Keratinocyte (primary cell): ENCODE results near the gene SLC7A11. TPM values are rescaled to one million over a fixed set of nuclear protein-coding genes. Genes with fewer than 3 reads are reported as not detected.

ENCODE experiments used
- DNase-seq: peaks from one replicate; pipeline ENCODE4 v3.0.0-alpha.2; 2011; ENCODE audit warnings: low read depth, missing footprints, low spot score
- FAIRE-seq: peaks from 2 replicates; lab custom pipeline; 2011; peaks lifted over from hg19 to GRCh38; lab: Jason Lieb, UNC
- H2AFZ ChIP-seq: 2 replicates; pipeline ENCODE4 v1.6.0; 2012; ENCODE audit warnings: low read length, control low read depth, inconsistent platforms; ENCODE audit not compliant: control insufficient read depth
- H3K27ac ChIP-seq: 2 replicates; pipeline ENCODE4 v1.5.1; 2011; ENCODE audit warnings: low read length; ENCODE audit not compliant: control insufficient read depth, insufficient read depth
- H3K27me3 ChIP-seq: 3 replicates; pipeline ENCODE4 v1.6.0; 2011; ENCODE audit warnings: low read length; ENCODE audit not compliant: control insufficient read depth, insufficient read depth; ENCODE audit errors: extremely low read depth
- H3K36me3 ChIP-seq, 2 experiments: 2 replicates in 1 of 2; 3 replicates in 1 of 2; pipeline ENCODE4 v1.5.1; 2011; ENCODE audit warnings: low read length in 2 of 2, mild to moderate bottlenecking in 1 of 2; ENCODE audit not compliant: control insufficient read depth in 2 of 2, insufficient read depth in 2 of 2; ENCODE audit errors: extremely low read depth in 1 of 2
- H3K4me1 ChIP-seq: 3 replicates; pipeline ENCODE4 v1.5.1; 2011; ENCODE audit warnings: low read length; ENCODE audit not compliant: control insufficient read depth, insufficient read depth; ENCODE audit errors: extremely low read depth
- H3K4me2 ChIP-seq: 3 replicates; pipeline ENCODE4 v1.6.0; 2011; ENCODE audit warnings: low read depth, low read length; ENCODE audit not compliant: control insufficient read depth, insufficient read depth; ENCODE audit errors: extremely low read depth
- H3K4me3 ChIP-seq, 3 experiments: fragments of 200-600 bp in 1 of 3; sonication (generic) in 1 of 3; 2 replicates in 2 of 3; 3 replicates in 1 of 3; pipeline ENCODE4 v1.5.1; 2011 to 2016; ENCODE audit warnings: low read length in 3 of 3, mild to moderate bottlenecking in 3 of 3, control low read depth in 2 of 3, inconsistent platforms in 1 of 3, low read depth in 1 of 3, mixed read lengths in 1 of 3, mixed run types in 1 of 3, moderate library complexity in 1 of 3; ENCODE audit not compliant: control insufficient read depth in 2 of 3, insufficient read depth in 2 of 3; ENCODE audit errors: extremely low read depth in 1 of 3
- H3K79me2 ChIP-seq: 2 replicates; pipeline ENCODE4 v1.6.0; 2012; ENCODE audit warnings: low read length; ENCODE audit not compliant: control insufficient read depth, insufficient read depth
- H3K9ac ChIP-seq: 3 replicates; pipeline ENCODE4 v1.6.0; 2011; ENCODE audit warnings: low read length; ENCODE audit not compliant: control insufficient read depth, insufficient read depth; ENCODE audit errors: extremely low read depth
- H3K9me1 ChIP-seq: 3 replicates; pipeline ENCODE4 v1.6.0; 2011; ENCODE audit warnings: low read length; ENCODE audit not compliant: control insufficient read depth, insufficient read depth; ENCODE audit errors: extremely low read depth
- H3K9me3 ChIP-seq: 2 replicates; pipeline ENCODE4 v1.5.1; 2012; ENCODE audit warnings: low read depth, low read length; ENCODE audit not compliant: control insufficient read depth
- H4K20me1 ChIP-seq: 3 replicates; pipeline ENCODE4 v1.6.0; 2011; ENCODE audit warnings: low read length; ENCODE audit not compliant: control insufficient read depth, insufficient read depth; ENCODE audit errors: extremely low read depth
- EZH2 ChIP-seq: IDR thresholded peaks from one replicate; pipeline ENCODE4 v1.6.1; 2012; ENCODE audit warnings: inconsistent platforms, mild to moderate bottlenecking, low read length, moderate library complexity
- dilution Hi-C: fragments of 300-500 bp; cut with MboI; formaldehyde crosslinking; loops from one replicate; pipeline ENCODE4 v1.7.0; 2020; ENCODE audit warnings: low sequenced_read_pairs; ENCODE audit not compliant: extremely low pct_ligation_motif_present
- polyA plus RNA-seq, 5 experiments: library from polyadenylated mRNA; depleted of rRNA in 3 of 5; stranded (reverse) in 3 of 5; stranded (forward) in 1 of 5; unstranded in 1 of 5; fragments of >200 nt; gene quantifications; 1 replicate in 1 of 5; 2 replicates in 3 of 5; 3 replicates in 1 of 5; pipeline versions ENCODE4 v1.2.1 to v1.2.3, GENCODE V29; 2011 to 2012; ENCODE audit warnings: missing spikeins in 2 of 5, low read depth in 1 of 5, low replicate concordance in 1 of 5
- TF ChIP-seq, protein P1 (sequence below), 3 experiments: IDR thresholded peaks in 1 of 3; conservative IDR thresholded peaks in 1 of 3; optimal IDR thresholded peaks in 1 of 3; 2 replicates in 2 of 3; 3 replicates in 1 of 3; pipeline versions ENCODE3 to v1.5.1; 2011; ENCODE audit warnings: low read length in 3 of 3, mild to moderate bottlenecking in 3 of 3, moderate library complexity in 2 of 3, control low read depth in 1 of 3, inconsistent platforms in 1 of 3; ENCODE audit not compliant: insufficient read depth in 2 of 3; ENCODE audit errors: extremely low read depth in 1 of 3

Gene SLC7A11
- polyA plus RNA-seq, 1 donor (not counting 4 experiments of a cell fraction or from before 2014, with no cell fraction given): 8.4 TPM

DNA sequence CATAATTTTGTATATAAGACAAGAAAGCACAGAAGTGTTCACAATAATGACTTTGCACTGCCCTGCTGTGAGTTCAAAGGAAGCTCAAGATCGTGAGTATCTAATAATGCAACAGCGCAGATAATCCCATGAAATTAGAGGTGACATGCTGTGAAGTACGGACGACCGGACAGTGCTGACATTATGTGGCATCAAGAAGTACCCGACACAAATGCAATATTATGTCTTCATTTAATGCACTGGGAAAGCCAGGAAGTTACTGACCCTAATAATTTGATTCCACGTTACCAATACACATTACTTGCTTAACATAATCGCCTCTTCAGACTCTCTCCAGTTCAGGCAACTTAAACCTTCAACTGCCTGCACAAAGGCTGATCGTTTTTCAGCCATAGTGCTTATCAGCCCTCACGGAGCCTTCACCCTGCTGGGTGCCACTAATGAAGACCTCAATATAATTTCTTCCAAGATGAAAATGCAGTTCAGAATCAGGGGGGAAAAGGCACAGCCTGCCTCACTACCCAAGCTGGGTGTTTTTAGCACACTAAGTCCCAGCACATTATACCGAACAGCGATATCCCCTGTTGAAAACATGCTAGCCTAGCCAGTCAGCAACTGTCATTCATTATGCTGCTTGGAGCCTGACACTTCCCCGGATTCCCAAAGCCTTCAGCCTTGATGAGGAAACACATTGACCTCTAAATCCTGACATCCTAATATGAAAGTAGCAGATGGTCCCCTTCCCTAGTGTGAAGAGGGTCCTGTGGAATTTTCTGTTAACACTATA, 56.1 kb downstream of the SLC7A11 start:
- TF ChIP-seq EZH2: no peak
- TF ChIP-seq, protein P1, sequence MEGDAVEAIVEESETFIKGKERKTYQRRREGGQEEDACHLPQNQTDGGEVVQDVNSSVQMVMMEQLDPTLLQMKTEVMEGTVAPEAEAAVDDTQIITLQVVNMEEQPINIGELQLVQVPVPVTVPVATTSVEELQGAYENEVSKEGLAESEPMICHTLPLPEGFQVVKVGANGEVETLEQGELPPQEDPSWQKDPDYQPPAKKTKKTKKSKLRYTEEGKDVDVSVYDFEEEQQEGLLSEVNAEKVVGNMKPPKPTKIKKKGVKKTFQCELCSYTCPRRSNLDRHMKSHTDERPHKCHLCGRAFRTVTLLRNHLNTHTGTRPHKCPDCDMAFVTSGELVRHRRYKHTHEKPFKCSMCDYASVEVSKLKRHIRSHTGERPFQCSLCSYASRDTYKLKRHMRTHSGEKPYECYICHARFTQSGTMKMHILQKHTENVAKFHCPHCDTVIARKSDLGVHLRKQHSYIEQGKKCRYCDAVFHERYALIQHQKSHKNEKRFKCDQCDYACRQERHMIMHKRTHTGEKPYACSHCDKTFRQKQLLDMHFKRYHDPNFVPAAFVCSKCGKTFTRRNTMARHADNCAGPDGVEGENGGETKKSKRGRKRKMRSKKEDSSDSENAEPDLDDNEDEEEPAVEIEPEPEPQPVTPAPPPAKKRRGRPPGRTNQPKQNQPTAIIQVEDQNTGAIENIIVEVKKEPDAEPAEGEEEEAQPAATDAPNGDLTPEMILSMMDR (optimal IDR thresholded peaks at IDR 0.05 in 1 of 3, IDR thresholded peaks at IDR 0.05 in 1 of 3, conservative IDR thresholded peaks at IDR 0.05 in 1 of 3; ENCODE audit: extremely low read depth in 1 of 3, insufficient read depth in 2 of 3, low read length in 3 of 3): no peak
- Histone ChIP-seq H3K9me3 (no peaks in the 10 kb centered on the region), H2AFZ (no peak overlapping the region), H3K27me3 (no peaks in the 10 kb centered on the region), H3K4me1 (peaks cover 30% of the 10 kb centered on the region), H3K36me3 (peaks cover 0 to 9% of the 10 kb centered on the region in 2 experiments), H3K79me2 (no peaks in the 10 kb centered on the region), H3K4me2 (no peak overlapping the region), H4K20me1 (no peaks in the 10 kb centered on the region), H3K27ac (no peak overlapping the region), H3K4me3 (no peak overlapping the region), H3K9me1 (no peaks in the 10 kb centered on the region), H3K9ac (no peak overlapping the region)
- dilution Hi-C loops: no loop called here
- no peak for DNase-seq
- no peak for FAIRE-seq

DNA sequence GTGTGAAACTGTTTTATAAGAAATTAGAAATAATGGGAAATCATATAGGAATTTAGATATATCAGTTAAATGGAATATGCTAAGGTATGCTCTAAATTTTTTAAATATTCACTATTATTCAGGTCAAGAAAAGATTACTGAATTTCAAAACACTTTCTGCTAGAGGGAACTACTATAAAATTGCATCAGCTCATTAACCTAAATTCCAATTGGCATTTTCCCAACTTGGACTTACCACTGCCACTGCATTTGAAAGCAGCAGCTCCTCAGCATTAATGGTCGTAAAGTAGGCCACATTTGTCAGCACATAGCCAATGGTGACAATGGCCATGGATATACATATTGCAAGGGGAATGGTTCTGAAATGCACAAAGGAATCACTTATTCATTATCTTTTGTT, 57.3 kb downstream of the SLC7A11 start:
- Histone ChIP-seq H3K9me3 (no peaks in the 10 kb centered on the region), H3K9ac (no peak overlapping the region), H3K79me2 (no peaks in the 10 kb centered on the region), H3K27ac (no peak overlapping the region), H3K27me3 (no peaks in the 10 kb centered on the region), H3K4me2 (no peak overlapping the region), H3K9me1 (no peaks in the 10 kb centered on the region), H3K4me1 (peaks cover 30% of the 10 kb centered on the region), H3K36me3 (peaks cover 0 to 18% of the 10 kb centered on the region in 2 experiments), H4K20me1 (no peaks in the 10 kb centered on the region), H2AFZ (no peak overlapping the region), H3K4me3 (no peak overlapping the region)
- FAIRE-seq: peak; percentile 23
- no peak for TF ChIP-seq EZH2
- TF ChIP-seq, protein P1 (optimal IDR thresholded peaks at IDR 0.05 in 1 of 3, IDR thresholded peaks at IDR 0.05 in 1 of 3, conservative IDR thresholded peaks at IDR 0.05 in 1 of 3; ENCODE audit: extremely low read depth in 1 of 3, insufficient read depth in 2 of 3, low read length in 3 of 3): no peak
- DNase-seq: no peak
- dilution Hi-C loops: no loop called here
